ENCODE data around the gene EML5.
A peak's percentile ranks its signal among the peaks of the same experiment; 100 is the strongest.
"Not testable (repeated sequence)": the region's sequence is repeated elsewhere in the genome, so short reads cannot be mapped to it uniquely, and the experiment has no call there.

The EML5 gene

GRCh38 chr14:88804477-88804876 lies 11.7 kb upstream of the EML5 start:
- no peaks in the 10 kb centered on the region for H3K27me3 ChIP-seq
- H3K9ac ChIP-seq, result no peak overlapping the region
- H3K27ac ChIP-seq, result no peak overlapping the region
- H3K36me3 ChIP-seq, result no peaks in the 10 kb centered on the region
- H3K4me3 ChIP-seq, result no peak overlapping the region
- peaks cover 9% of the 10 kb centered on the region; the same call in 1 of the 2 replicates for H3K9me3 ChIP-seq
- H4K20me1 ChIP-seq, result no peaks in the 10 kb centered on the region
- no peaks in the 10 kb centered on the region for H3K4me1 ChIP-seq
- TF ChIP-seq Cebpa-rat (IDR thresholded peaks at IDR 0.05), result no peak
- H3K4me2 ChIP-seq, result no peak overlapping the region

GRCh38 chr14:88804035-88804434 lies 11.3 kb upstream of the EML5 start:
- TF ChIP-seq Cebpa-rat (IDR thresholded peaks at IDR 0.05), result no peak
- Histone ChIP-seq H3K9ac (no peak overlapping the region), H3K27me3 (no peaks in the 10 kb centered on the region)

DNA sequence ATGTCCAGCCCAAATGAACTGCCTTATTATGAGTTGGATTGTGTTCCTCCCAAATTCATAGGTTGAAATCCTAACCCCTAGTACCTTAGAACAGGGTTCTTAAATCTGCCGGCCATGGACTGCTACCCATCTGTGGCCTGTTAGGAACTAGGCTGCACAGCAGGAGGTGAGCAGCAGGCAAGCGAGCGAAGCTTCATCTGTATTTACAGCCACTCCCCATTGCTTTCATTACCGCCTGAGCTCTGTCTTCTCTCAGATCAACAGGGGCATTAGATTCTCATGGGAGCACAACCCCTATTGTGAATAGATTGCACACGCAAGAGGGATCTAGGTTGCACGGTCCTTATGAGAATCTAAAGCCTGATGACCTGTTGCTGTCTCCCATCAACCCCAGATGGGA lies 9.8 kb upstream of the EML5 start:
- Histone ChIP-seq H3K9ac (no peak overlapping the region), H3K4me3 (no peak overlapping the region), H3K27me3 (no peaks in the 10 kb centered on the region), H3K36me3 (no peaks in the 10 kb centered on the region), H3K4me1 (no peaks in the 10 kb centered on the region), H3K4me2 (no peak overlapping the region), H3K27ac (no peak overlapping the region), H4K20me1 (no peaks in the 10 kb centered on the region), H3K9me3 (no peaks in the 10 kb centered on the region)
- TF ChIP-seq Cebpa-rat (IDR thresholded peaks at IDR 0.05), result no peak

More at GRCh38 chr14:88804035-88804434, 11.3 kb upstream of the EML5 start:
- Histone ChIP-seq H3K4me2 (no peak overlapping the region), H3K4me1 (no peaks in the 10 kb centered on the region), H3K9me3 (peaks cover 7% of the 10 kb centered on the region; the same call in 1 of the 2 replicates), H3K27ac (no peak overlapping the region), H3K36me3 (no peaks in the 10 kb centered on the region), H3K4me3 (no peak overlapping the region), H4K20me1 (no peaks in the 10 kb centered on the region)

DNA sequence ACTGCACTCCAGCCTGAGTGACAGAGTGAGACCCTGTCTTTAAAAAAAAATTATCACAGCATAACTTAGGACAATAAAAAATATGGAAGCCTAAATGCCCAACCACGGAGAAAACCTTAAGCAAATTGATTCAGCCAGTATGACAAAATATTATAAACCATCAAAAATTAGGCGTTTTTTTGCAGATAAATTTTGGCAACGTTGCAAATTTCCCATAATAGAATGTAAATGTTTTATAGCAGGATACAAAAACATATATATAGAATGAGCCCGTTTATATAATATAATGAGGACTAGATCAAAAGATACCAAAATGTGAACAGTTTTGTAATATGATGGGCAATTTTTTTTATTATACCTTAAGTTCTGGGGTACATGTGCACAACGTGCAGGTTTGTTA lies 6.8 kb upstream of the EML5 start:
- no peak overlapping the region for H3K4me2 ChIP-seq
- H3K36me3 ChIP-seq, result no peaks in the 10 kb centered on the region
- H3K4me3 ChIP-seq, result no peak overlapping the region
- no peaks in the 10 kb centered on the region for H3K27me3 ChIP-seq
- no peaks in the 10 kb centered on the region for H3K4me1 ChIP-seq
- H3K9ac ChIP-seq, result no peak overlapping the region
- no peak for TF ChIP-seq Cebpa-rat (IDR thresholded peaks at IDR 0.05)
- H4K20me1 ChIP-seq, result no peaks in the 10 kb centered on the region
- no peak overlapping the region for H3K27ac ChIP-seq
- H3K9me3 ChIP-seq, result no peaks in the 10 kb centered on the region

- Histone ChIP-seq H3K9ac (no peak overlapping the region), H3K4me3 (no peak overlapping the region), H3K36me3 (no peaks in the 10 kb centered on the region), H3K4me1 (peaks cover 5% of the 10 kb centered on the region; the same call in 1 of the 2 replicates), H3K9me3 (no peaks in the 10 kb centered on the region), H3K27ac (no peak overlapping the region), H3K27me3 (0 out of 2 replicates have a peak, but pooled peaks cover 3% of the 10 kb centered on the region), H3K4me2 (no peak overlapping the region), H4K20me1 (no peaks in the 10 kb centered on the region)
- no peak for TF ChIP-seq Cebpa-rat (IDR thresholded peaks at IDR 0.05)
These were observed 5.4 kb upstream of the EML5 start for GRCh38 chr14:88798156-88798555.

DNA sequence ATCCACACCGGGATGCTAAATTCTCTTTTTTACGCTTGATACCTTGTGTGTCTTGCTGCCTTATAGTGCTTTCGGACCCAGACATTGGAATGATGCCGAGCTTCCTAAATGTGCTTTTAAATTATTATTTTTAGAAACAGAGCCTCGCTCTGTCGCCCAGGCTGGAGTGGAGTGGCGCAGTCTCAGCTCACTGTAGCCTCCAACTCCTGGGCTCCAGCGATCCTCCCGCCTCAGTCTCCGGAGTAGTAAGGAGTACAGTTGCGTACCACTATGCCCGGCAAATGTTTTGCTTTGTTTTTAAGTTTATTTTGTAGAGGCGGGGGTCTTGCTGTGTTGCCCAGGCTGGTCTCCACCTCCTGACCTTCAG lies 489 bp upstream of the EML5 start:
- Histone ChIP-seq H3K27me3 (peaks cover 25% of the 10 kb centered on the region), H3K27ac (peak overlapping the region; percentile 56), H3K4me3 (peak overlapping the region; percentile 79), H3K4me2 (peak overlapping the region; percentile 92), H4K20me1 (no peaks in the 10 kb centered on the region), H3K36me3 (no peaks in the 10 kb centered on the region), H3K9ac (peak overlapping the region; percentile 77), H3K9me3 (no peaks in the 10 kb centered on the region), H3K4me1 (peaks cover 13% of the 10 kb centered on the region)
- no peak for TF ChIP-seq Cebpa-rat (IDR thresholded peaks at IDR 0.05)

DNA sequence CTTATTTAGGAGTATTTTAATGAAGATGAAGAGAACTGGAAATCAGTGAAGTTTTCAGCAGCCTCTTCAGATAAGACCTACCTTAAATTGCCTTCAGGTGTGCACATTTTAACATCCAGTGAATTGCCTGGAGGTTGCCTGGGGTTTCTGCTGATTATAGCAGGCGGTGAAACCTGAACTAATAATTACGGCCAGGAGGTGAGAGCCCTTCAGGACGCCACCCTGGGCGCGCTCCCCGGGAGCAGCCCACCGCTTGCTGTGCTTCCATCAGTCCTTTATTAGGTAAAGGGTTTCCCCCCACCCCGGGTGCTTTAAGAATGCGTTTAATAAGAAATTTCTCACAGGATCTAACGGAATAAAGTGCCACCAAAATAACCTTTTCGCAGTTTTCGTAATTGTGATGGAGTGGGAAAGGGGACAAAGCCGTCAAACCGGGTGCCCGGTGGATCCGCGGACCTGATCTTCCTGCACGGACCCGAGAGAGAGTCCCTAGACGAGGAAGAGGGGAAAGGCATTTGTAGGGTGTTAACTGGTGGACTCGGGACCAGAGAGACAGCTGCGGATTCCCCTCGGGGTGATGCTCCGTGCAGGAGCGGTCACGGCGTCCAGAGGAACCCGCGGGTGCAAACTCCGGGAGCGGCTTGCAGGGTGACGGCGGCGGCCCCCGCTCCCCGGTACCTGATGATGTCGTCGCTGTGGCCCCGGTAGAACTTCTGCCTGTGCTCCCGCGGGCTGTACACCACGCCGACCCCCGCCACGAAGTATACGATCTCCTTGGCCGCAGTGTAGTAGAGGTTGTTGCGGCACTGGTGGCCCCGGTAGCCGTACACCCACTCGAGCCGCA lies 902 bp downstream of the EML5 start:
- Histone ChIP-seq H3K27me3 (peaks cover 25% of the 10 kb centered on the region), H3K4me3 (peak overlapping the region; percentile 79)
- TF ChIP-seq Cebpa-rat (IDR thresholded peaks at IDR 0.05), result no peak

GRCh38 chr14:88791252-88791621 lies 1.5 kb downstream of the EML5 start:
- Histone ChIP-seq H3K4me3 (no peak overlapping the region), H3K9ac (no peak overlapping the region), H3K36me3 (no peaks in the 10 kb centered on the region), H3K27me3 (peaks cover 25% of the 10 kb centered on the region), H3K4me1 (peaks cover 13% of the 10 kb centered on the region), H3K27ac (no peak overlapping the region), H4K20me1 (no peaks in the 10 kb centered on the region), H3K4me2 (peak overlapping the region; percentile 92; the same call in 1 of the 2 replicates), H3K9me3 (no peaks in the 10 kb centered on the region)
- no peak for TF ChIP-seq Cebpa-rat (IDR thresholded peaks at IDR 0.05)

More for the DNA sequence above, 902 bp downstream of the EML5 start:
- H3K9me3 ChIP-seq, result no peaks in the 10 kb centered on the region
- no peaks in the 10 kb centered on the region for H3K36me3 ChIP-seq
- H4K20me1 ChIP-seq, result no peaks in the 10 kb centered on the region
- H3K9ac ChIP-seq, result peak overlapping the region; percentile 77
- H3K27ac ChIP-seq, result peak overlapping the region; percentile 56
- H3K4me1 ChIP-seq, result peaks cover 13% of the 10 kb centered on the region
- peak overlapping the region; percentile 92 for H3K4me2 ChIP-seq

DNA sequence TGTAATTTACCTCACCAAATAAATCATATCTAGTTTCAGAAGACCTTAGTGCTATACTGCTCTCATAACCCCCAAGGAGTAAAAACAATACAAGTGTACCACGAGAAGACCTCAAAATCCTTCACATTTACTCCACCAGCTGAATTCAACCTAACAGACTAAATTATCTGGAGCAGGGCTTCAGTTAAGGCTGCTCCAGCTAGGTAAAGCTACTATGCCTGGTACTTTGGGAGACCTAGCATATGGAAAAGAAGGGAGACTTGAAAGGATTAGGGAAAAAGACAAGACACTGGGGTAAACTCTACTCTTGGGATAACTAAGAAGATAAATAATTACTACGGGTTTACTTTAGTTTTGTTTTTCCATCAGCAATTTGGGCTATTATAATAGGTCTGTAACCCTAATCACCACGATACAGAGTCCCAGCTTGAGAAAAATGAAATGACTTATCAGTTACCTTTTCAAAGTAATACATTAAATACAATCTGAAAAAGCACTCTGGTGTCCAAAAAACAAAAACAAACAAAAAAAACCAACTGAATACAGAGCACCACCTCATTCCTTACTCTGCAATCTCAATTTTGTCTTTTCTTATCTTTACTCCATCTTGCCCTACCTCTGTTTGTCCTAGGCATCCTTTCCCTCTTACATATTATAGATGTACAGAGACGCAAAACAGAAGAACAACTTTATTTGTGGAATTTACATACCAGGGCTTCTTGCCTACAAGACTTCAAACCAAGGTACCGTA lies 2.1 kb downstream of the EML5 start:
- peaks cover 25% of the 10 kb centered on the region for H3K27me3 ChIP-seq
- H3K36me3 ChIP-seq, result no peaks in the 10 kb centered on the region
- peaks cover 13% of the 10 kb centered on the region for H3K4me1 ChIP-seq
- no peak overlapping the region for H3K4me3 ChIP-seq
- H3K4me2 ChIP-seq, result no peak overlapping the region
- H3K9me3 ChIP-seq, result no peaks in the 10 kb centered on the region
- H3K9ac ChIP-seq, result no peak overlapping the region
- H3K27ac ChIP-seq, result no peak overlapping the region
- H4K20me1 ChIP-seq, result no peaks in the 10 kb centered on the region
- no peak for TF ChIP-seq Cebpa-rat (IDR thresholded peaks at IDR 0.05)

GRCh38 chr14:88789573-88789972 lies 3.2 kb downstream of the EML5 start:
- H3K36me3 ChIP-seq, H4K20me1 ChIP-seq, H3K4me3 ChIP-seq, H3K27ac ChIP-seq, H3K9ac ChIP-seq, H3K4me2 ChIP-seq, H3K9me3 ChIP-seq: not testable (repeated sequence)
- Histone ChIP-seq H3K27me3 (peaks cover 25% of the 10 kb centered on the region), H3K4me1 (peaks cover 13% of the 10 kb centered on the region)
